HG02870 (cell line): ENCODE measurements around the gene JPT2.

ENCODE experiments used
- ATAC-seq: cut with Tn5 transposase; IDR thresholded peaks from one replicate; pipeline ENCODE4 v1.9.1; 2021; ENCODE audit warnings: mild to moderate bottlenecking, moderate library complexity; ENCODE audit not compliant: unreplicated experiment

JPT2 gene

DNA sequence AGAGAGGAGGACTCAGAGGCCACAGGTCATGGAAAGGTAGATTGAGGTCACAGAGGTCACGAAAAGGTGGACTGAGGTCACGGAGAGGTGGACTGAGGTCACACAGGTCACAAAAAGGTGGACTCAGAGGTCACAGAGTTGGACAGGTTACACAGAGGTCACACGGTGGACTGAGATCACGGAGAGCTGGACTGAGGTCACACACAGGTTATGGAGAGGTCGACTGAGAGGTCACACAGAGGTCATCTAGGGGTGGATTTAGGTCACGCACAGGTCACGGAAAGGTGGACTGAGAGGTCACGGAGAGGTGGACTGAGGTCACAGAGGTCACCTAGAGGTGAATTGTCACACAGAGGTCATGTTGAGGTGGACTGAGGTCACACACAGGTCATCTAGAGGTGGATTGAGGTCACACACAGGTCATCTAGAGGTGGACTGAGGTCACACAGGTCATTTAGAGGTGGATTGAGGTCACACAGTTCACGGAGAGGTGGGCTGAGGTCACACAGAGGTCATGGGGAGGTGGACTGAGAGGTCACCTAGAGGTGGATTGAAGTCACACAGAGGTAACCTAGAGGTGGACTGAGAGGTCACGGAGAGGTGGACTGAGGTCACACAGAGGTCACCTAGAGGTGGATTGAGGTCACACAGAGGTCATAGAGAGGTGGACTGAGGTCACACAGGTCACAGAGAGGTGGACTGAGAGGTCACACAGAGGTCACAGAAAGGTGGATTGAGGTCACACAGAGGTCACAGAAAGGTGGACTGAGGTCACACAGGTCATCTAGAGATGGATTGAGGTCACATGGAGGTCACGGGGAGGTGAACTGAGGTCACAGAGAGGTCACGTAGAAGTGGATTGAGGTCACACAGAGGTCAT, 26.7 kb upstream of the JPT2 start:
- no peak for ATAC-seq

GRCh38 chr16:1651974-1652312, 26.1 kb upstream of the JPT2 start:
- ATAC-seq = no peak

- ATAC-seq = no peak
Observed at GRCh38 chr16:1653023-1653422, 25.1 kb upstream of the JPT2 start.

DNA sequence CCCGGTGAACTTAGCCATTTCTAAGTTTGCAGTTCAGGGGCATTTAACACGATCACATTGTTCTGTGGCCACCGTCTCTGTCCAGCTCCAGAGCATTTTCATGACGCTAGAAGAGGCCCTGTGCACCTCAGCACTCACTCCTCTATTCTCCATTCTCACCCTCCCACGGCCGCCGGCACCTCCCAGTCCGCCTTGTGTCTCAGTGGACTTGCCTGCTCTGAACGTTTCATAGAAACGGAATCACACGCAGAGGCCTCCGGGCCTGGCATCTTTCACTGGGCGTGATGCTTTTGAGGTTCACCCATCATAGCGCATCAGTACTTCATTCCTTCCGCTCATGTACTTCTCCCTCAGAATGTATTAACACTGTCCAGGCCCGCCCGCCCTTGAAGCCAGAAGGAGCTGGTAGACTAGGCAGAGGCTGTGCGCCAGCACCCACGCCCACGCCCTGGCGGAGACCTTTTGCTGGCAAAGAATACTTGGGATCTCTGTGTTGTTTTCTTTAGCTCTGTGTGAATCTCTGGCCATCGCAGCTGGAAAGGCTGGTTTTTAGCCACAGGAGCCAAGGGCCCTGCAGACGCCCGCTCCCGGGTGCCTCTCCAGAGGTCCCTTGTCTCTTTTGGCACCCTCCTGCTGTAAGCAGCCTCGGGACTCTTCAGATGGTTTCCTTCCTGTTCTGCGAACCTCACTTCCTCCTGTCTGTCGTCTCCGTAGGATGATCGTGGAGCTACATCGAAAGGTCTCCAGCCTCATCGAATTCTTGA, 23.4 kb upstream of the JPT2 start:
- no peak for ATAC-seq

- ATAC-seq = no peak
Observed at GRCh38 chr16:1655269-1655807, 22.7 kb upstream of the JPT2 start.

DNA sequence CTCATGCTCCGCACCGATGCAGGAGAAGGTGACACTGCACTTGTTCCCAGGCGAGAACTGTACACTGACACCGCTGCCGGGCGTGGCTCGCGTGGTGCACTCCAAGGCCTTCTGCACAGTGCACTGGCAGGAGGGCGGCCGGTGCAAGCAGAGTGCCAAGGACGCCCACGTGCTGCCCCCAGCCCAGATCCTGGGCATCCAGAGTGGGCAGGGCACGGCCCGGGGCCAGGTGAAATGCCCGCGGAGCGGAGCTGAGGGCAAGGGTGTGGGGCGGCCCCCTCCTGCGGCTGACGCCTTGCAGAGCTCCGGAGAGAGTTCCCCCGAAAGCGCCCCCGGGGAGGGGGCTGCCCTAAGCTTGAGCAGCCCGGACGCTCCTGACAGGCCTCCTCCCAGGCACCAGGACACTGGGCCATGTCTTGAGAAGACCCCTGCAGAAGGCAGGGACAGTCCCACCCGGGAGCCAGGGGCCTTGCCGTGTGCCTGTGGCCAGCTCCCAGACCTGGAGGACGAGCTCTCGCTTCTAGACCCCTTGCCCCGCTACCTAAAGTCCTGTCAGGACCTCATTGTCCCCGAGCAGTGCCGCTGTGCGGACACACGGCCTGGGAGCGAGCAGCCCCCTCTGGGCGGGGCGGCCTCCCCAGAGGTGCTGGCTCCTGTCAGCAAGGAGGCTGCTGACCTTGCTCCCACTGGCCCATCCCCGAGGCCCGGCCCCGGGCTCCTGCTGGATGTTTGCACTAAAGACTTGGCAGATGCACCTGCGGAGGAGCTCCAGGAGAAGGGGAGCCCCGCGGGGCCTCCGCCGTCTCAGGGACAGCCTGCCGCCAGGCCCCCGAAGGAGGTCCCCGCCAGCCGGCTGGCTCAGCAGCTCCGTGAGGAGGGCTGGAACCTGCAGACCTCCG, 21.9 kb upstream of the JPT2 start:
- ATAC-seq = no peak

DNA sequence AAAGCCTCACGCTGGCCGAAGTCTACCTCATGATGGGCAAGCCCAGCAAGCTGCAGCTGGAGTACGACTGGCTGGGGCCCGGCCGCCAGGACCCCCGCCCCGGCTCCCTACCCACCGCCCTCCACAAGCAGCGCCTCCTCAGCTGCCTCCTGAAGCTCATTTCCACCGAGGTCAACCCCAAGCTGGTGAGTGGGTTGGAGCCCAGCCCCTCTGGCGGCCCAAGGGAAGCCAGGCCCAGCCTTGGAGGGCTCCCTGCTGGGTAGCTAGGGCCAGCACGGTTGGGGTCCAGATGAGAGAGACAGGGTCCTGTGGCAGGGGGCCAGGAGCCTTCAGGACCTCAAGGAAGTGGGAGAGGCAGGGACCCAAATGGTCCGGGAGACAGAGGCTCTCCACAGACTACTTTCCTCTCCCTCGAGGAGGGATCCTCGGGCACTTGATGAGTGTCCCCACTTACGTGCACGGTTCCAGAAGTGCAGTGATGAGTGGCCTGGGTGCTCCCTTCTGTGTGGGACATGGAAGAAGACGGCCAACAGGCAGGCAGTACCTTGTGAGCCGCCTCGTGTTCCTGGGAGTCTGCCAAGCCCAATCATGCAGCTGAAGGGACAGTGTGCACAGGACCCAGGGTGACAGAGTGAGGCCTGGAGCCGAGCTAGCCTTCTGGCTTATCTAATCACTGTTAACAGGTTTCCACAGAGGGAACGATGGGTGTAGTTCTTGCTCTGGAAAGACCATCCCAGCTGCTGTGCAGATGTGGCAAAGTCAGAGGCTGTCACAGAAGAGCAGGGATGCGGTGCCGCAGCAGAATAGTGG, 21.1 kb upstream of the JPT2 start:
- no peak for ATAC-seq

DNA sequence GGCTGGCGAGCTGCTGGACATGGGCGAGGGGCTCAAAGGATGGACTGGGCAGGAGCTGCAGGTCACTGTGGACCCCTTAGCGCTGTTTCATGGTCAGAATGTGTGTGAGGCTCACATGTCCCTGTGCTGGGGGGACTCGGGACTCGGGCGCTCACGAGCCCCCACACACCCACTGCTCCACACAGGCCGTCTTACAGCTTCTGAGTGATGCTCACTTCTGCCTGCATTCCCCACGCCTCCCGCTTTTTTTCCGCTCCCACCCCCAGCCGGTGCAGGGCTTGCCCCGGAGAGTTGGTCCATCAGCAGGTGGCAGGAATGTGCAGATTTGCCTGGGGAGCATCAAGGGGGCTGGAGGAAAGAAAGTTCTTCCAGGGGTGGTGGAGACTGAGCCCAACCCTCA, 20.2 kb upstream of the JPT2 start:
- no peak for ATAC-seq

GRCh38 chr16:1659031-1659430, 19.0 kb upstream of the JPT2 start:
- no peak for ATAC-seq

DNA sequence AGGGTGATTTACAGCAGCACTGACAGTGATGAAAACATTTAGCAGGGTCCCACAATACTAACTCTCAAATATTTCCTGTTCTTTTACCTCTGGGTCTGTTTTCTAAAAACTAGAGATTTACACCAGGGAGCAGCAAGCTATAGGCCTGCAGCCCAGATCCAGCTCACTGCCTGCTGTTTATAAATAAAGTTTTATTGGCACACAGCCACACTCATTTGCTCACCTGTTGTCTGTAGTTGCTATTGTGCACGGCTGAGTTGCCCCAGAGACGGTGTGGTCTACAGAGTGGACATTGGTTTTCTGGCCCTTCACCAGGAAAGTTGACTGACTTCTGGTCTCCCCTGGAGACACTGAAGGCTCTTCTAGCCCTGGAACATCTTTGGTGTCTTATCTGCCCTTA, 16.3 kb upstream of the JPT2 start:
- ATAC-seq = no peak

GRCh38 chr16:1662543-1662942, 15.5 kb upstream of the JPT2 start:
- ATAC-seq = no peak

GRCh38 chr16:1665829-1666228, 12.2 kb upstream of the JPT2 start:
- ATAC-seq = no peak

DNA sequence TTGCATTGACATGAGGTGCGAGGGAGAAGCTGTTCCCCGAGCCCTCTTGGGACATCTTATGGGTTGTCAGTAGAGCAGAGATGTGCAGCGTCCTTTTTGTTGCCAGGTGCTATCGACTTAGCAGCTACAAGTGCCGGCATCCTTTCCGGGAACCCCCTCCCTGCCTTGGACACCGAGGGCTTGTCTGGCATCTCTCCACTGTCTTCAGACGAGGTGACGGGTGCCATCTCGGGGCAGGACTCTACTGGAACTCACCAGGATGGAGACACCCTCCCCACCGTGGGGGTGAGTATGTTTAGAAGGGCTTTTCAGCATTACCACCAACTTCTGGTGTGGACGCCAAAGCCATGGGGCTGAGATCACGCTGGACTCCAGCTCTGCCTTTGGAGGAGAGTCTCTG, 11.8 kb upstream of the JPT2 start:
- no peak for ATAC-seq

DNA sequence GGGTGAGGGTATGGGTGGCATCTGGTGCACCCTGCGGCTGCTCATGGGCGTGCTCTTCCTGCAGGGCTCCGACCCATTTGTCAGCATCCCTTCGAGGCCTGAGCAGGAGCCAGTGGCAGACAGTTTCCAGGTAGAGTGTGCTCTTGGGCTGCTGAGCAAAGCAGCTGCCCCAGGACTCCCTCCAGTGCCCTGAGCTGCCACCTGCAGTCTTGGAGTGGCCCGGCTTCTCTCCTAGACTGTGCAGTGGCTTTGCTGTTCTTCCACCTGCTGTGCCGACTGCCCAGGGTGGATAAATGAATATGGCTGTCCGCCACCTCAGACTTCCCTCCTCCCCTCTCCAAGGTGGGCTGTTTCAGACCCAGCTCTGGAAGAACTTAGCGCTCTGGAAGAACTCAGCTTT, 10.8 kb upstream of the JPT2 start:
- ATAC-seq = no peak

GRCh38 chr16:1667916-1668315, 10.2 kb upstream of the JPT2 start:
- ATAC-seq = no peak

GRCh38 chr16:1668612-1669319, 9.3 kb upstream of the JPT2 start:
- ATAC-seq = no peak

DNA sequence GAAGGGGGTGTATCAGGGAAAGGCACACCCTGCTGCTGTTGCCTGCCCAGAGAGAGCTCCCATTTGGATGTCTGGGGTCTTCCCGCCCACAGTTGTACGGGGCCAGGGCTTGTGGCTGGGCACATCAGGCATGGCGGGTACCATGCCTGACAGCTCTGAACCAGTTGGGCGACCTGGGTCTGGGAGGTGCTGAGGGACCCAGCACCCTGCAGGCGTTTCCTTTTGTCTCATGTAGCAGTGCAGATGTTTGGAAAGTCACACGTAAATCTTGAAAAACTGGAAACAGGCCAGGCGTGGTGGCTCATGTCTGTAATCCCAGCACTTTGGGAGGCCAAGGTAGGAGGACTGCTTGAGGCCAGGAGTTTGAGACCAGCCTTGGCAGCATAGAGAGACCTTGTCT, 8.4 kb upstream of the JPT2 start:
- ATAC-seq = no peak

DNA sequence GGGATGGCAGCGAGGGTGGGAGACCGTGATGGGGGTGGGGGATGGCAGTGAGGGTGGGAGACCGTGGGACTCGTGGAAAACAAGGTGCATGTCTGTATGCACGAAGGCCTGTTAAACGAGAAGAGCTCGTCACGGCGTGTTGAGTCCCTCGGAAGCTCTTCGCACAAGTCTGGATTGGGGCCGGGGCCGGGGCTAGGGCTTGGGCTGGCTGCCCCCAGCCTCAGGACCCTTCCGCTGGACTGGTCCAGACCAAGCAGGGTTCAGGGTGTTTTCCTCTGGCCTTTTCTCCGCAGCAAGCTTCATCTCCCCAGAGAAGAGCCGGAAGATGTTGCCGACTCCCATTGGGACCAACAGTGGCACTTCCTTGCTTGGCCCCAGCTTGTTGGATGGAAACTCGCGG, 7.7 kb upstream of the JPT2 start:
- ATAC-seq = no peak

DNA sequence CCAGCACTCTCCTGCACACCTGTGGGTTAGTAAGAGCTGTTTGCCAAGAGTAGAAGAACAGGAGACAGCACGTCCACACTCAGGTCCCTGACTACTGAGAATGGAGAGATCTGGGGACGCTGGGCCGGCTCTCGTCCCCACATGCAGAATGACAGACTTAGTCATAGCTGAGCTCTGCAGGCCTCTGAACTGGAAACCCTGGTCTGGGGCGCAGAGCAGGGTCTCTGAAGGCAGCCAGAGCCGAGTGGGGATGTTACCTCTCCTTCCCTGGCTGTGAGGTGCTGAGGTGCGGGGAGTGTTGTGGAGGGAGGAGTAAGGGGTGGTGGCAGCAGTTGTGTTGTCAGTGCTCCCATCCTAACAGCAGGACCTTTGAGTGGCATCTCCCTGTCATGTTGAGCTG, 7.2 kb upstream of the JPT2 start:
- no peak for ATAC-seq
